Measurements from ENCODE around the gene CHST10.
A peak's percentile ranks its signal among the peaks of the same experiment; 100 is the strongest.
"Not testable (repeated sequence)": the region's sequence is repeated elsewhere in the genome, so short reads cannot be mapped to it uniquely, and the experiment has no call there.

CHST10 gene

GRCh38 chr2:100380681-100381080 lies 36.8 kb downstream of the CHST10 start:
- no peak for TF ChIP-seq CTCF (conservative IDR thresholded peaks at IDR 0.05; ENCODE audit: control insufficient read depth, insufficient read depth, low read depth, low read length)
- no peak for DNase-seq (ENCODE audit: low read depth)
- H3K4me3 ChIP-seq (ENCODE audit: control insufficient read depth, low read depth, low read length), result no peak overlapping the region

GRCh38 chr2:100376836-100377235 lies 40.6 kb downstream of the CHST10 start:
- no peak for DNase-seq (ENCODE audit: low read depth)
- TF ChIP-seq CTCF (conservative IDR thresholded peaks at IDR 0.05; ENCODE audit: control insufficient read depth, insufficient read depth, low read depth, low read length), result no peak

GRCh38 chr2:100367163-100367562 lies 50.3 kb downstream of the CHST10 start:
- TF ChIP-seq CTCF (conservative IDR thresholded peaks at IDR 0.05; ENCODE audit: control insufficient read depth, insufficient read depth, low read depth, low read length), result no peak
- no peak overlapping the region for H3K4me3 ChIP-seq (ENCODE audit: control insufficient read depth, low read depth, low read length)
- no peak for DNase-seq (ENCODE audit: low read depth)

More at GRCh38 chr2:100376836-100377235, 40.6 kb downstream of the CHST10 start:
- no peak overlapping the region for H3K4me3 ChIP-seq (ENCODE audit: control insufficient read depth, low read depth, low read length)

GRCh38 chr2:100365434-100365833 lies 52.0 kb downstream of the CHST10 start:
- peak; percentile 94 for DNase-seq (ENCODE audit: low read depth)
- no peak for TF ChIP-seq CTCF (conservative IDR thresholded peaks at IDR 0.05; ENCODE audit: control insufficient read depth, insufficient read depth, low read depth, low read length)
- no peak overlapping the region for H3K4me3 ChIP-seq (ENCODE audit: control insufficient read depth, low read depth, low read length)

GRCh38 chr2:100362269-100362668 lies 55.2 kb downstream of the CHST10 start:
- not testable (repeated sequence) for H3K4me3 ChIP-seq (ENCODE audit: control insufficient read depth, low read depth, low read length); DNase-seq (ENCODE audit: low read depth)

GRCh38 chr2:100359576-100359975 lies 57.9 kb downstream of the CHST10 start:
- no peak for TF ChIP-seq CTCF (conservative IDR thresholded peaks at IDR 0.05; ENCODE audit: control insufficient read depth, insufficient read depth, low read depth, low read length)
- H3K4me3 ChIP-seq (ENCODE audit: control insufficient read depth, low read depth, low read length), result no peak overlapping the region
- DNase-seq (ENCODE audit: low read depth), result no peak

- no peak overlapping the region for H3K4me3 ChIP-seq (ENCODE audit: control insufficient read depth, low read depth, low read length)
These were observed 58.9 kb downstream of the CHST10 start for GRCh38 chr2:100358554-100358953.

More at GRCh38 chr2:100358554-100358953, 58.9 kb downstream of the CHST10 start:
- no peak for DNase-seq (ENCODE audit: low read depth)
- TF ChIP-seq CTCF (conservative IDR thresholded peaks at IDR 0.05; ENCODE audit: control insufficient read depth, insufficient read depth, low read depth, low read length), result no peak
